GM23248 (cell line): ENCODE data around the gene PRKCB.

Experiments used
- EZH2 ChIP-seq: fragments of 200-600 bp; sonication (generic); IDR thresholded peaks from 2 replicates; pipeline ENCODE4 v1.6.1; 2018; ENCODE audit warnings: antibody characterized with exemption, mild to moderate bottlenecking; ENCODE audit not compliant: insufficient read depth, poor library complexity, severe bottlenecking
- EZH2phosphoT487 ChIP-seq: fragments of 200-600 bp; sonication (generic); IDR thresholded peaks from 2 replicates; pipeline ENCODE4 v1.6.1; 2018; ENCODE audit warnings: antibody characterized with exemption, moderate library complexity, mild to moderate bottlenecking, low read depth; ENCODE audit not compliant: insufficient read depth

DNA sequence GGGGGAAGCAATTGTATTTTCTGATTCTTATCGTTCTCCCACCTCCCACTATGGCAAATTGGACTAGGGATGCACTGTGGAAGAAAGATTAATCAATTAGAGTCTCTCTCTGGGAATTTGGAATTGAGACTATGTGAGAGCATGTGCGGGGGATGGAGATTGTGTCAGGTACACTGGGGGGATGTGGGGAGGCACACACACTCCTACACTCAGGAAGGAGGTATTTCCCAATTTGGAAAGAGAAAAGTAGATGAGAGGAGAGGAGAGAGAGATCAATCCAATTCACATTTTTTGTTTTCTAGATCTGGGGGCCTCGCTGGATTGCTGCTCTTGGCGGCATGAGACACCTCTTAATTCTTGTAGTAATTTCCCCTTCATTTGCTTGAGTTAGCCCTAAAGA, 14.3 kb upstream of the PRKCB start:
- TF ChIP-seq EZH2, result no peak
- no peak for TF ChIP-seq EZH2phosphoT487
